Measurements from ENCODE around the gene SMARCD3.

SMARCD3 gene

DNA sequence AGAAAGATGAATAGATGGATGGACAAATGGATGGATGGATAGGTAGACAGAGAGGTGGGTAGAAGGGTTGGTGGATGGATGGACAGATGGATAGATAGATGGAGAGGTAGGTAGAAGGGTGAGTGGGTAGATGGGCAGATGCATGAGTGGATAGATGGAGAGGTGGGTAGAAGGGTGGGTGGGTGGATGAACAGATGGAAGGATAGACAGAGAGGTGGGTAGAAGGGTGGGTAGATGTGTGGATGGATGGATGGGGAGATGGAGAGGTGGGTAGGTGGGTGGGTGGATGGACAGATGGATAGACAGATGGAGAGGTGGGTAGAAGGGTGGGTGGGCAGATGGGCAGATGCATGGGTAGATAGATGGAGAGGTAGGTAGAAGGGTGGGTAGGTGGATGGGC, 50.6 kb downstream of the SMARCD3 start:
- H3K4me3 ChIP-seq (ENCODE audit: low read depth, low read length), result no peak overlapping the region
- TF ChIP-seq, protein P1, sequence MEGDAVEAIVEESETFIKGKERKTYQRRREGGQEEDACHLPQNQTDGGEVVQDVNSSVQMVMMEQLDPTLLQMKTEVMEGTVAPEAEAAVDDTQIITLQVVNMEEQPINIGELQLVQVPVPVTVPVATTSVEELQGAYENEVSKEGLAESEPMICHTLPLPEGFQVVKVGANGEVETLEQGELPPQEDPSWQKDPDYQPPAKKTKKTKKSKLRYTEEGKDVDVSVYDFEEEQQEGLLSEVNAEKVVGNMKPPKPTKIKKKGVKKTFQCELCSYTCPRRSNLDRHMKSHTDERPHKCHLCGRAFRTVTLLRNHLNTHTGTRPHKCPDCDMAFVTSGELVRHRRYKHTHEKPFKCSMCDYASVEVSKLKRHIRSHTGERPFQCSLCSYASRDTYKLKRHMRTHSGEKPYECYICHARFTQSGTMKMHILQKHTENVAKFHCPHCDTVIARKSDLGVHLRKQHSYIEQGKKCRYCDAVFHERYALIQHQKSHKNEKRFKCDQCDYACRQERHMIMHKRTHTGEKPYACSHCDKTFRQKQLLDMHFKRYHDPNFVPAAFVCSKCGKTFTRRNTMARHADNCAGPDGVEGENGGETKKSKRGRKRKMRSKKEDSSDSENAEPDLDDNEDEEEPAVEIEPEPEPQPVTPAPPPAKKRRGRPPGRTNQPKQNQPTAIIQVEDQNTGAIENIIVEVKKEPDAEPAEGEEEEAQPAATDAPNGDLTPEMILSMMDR (IDR thresholded peaks at IDR 0.05; ENCODE audit: low read depth, low read length), result no peak

- TF ChIP-seq, protein P1 (IDR thresholded peaks at IDR 0.05; ENCODE audit: low read depth, low read length), result no peak
- H3K4me3 ChIP-seq (ENCODE audit: low read depth, low read length), result no peak overlapping the region
Measured at GRCh38 chr7:151195616-151196450, 52.7 kb downstream of the SMARCD3 start.

- no peak overlapping the region for H3K4me3 ChIP-seq (ENCODE audit: low read depth, low read length)
- TF ChIP-seq, protein P1 (IDR thresholded peaks at IDR 0.05; ENCODE audit: low read depth, low read length), result no peak
Measured at GRCh38 chr7:151194188-151194587, 54.3 kb downstream of the SMARCD3 start.

DNA sequence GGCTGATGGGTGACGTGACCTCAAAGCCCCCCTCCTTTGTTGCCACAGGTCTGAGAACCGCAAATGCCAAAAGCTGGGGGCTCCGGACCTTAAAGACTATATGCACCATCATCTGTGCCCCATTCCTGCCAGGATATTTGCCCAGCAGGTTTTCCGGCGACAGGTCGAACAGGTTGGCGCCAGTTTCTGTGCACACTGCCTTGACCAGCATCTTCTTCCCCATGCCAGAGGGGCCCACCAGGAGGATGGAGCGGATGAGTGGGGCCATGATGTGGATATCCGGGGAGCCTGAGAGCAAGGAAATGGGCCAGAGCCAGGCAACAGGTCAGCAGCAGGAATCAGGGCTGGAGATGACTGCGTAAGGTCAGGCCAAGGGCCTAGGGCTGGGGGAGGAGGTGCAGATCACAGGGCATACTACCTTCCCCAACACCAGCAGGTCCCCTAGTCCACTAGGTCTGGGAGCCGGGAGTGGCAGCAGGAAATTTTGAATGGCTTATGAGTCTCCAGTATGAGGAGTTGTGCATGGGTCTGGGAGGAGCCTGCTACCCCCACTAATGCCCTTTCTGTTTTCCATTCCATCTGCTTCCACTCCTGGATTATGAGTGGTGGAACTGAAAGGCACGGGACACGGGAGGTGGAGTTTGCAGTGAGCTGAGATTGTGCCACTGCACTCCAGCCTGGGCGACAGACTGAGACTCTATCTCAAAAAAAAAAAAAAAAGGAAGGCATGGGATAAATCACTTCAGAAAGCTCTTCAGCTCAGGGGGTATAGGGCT, 55.1 kb downstream of the SMARCD3 start:
- H3K4me3 ChIP-seq (ENCODE audit: low read depth, low read length), result no peak overlapping the region
- TF ChIP-seq, protein P1 (IDR thresholded peaks at IDR 0.05; ENCODE audit: low read depth, low read length), result no peak

DNA sequence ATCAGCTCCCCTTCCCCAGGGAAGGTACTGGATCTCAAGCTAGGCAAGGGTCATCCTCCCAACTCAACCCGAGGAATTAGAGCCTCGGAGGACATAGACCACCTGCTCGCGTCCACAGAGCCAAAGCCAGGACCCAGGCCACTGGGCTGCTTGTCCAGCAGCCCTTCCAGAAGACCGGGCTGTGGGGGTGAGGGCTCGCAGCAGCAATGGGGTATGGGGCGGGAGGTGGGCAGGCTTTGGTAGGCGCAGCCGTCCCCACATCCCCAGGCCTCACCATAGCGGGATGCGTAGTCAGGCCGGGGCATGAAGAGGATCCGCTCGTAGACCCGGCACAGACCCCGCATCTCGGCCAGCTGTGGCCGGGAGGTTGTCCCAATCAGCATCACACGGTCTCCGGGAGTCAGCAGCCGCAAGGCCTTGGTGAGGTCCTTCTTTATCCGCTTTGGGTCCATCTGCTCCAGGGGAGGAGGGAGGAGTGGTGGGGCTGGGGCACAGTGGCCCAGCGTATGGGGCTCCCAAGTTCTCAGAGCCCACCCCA, 56.4 kb downstream of the SMARCD3 start:
- H3K4me3 ChIP-seq (ENCODE audit: low read depth, low read length), result no peak overlapping the region
- TF ChIP-seq, protein P1 (IDR thresholded peaks at IDR 0.05; ENCODE audit: low read depth, low read length), result no peak

GRCh38 chr7:151191544-151191943, 57.0 kb downstream of the SMARCD3 start:
- TF ChIP-seq, protein P1 (IDR thresholded peaks at IDR 0.05; ENCODE audit: low read depth, low read length), result no peak
- H3K4me3 ChIP-seq (ENCODE audit: low read depth, low read length), result no peak overlapping the region

DNA sequence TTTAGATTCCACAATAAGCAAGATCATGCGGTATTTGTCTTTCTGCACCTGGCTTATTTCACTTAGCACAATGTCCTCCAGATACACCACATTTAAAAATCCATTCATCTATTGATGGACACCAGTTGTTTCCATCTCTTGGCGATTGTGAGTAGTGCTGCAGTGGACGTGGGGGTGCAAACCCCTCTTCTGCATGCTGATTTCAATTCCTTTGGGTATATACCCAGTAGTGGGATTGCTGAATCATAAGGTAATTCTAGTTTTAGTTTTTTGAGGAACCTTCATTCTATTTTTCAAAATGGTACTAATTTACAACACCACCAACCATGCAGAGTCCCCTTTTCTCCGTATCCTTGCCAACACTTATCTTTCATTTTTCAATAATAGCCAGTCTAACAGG, 59.5 kb downstream of the SMARCD3 start:
- TF ChIP-seq, protein P1 (IDR thresholded peaks at IDR 0.05; ENCODE audit: low read depth, low read length), result no peak
- no peak overlapping the region for H3K4me3 ChIP-seq (ENCODE audit: low read depth, low read length)
